ENCODE results near the gene ICAM4.
A peak's percentile ranks its signal among the peaks of the same experiment; 100 is the strongest.
"Not testable (repeated sequence)": the region's sequence is repeated elsewhere in the genome, so short reads cannot be mapped to it uniquely, and the experiment has no call there.

Gene ICAM4

DNA sequence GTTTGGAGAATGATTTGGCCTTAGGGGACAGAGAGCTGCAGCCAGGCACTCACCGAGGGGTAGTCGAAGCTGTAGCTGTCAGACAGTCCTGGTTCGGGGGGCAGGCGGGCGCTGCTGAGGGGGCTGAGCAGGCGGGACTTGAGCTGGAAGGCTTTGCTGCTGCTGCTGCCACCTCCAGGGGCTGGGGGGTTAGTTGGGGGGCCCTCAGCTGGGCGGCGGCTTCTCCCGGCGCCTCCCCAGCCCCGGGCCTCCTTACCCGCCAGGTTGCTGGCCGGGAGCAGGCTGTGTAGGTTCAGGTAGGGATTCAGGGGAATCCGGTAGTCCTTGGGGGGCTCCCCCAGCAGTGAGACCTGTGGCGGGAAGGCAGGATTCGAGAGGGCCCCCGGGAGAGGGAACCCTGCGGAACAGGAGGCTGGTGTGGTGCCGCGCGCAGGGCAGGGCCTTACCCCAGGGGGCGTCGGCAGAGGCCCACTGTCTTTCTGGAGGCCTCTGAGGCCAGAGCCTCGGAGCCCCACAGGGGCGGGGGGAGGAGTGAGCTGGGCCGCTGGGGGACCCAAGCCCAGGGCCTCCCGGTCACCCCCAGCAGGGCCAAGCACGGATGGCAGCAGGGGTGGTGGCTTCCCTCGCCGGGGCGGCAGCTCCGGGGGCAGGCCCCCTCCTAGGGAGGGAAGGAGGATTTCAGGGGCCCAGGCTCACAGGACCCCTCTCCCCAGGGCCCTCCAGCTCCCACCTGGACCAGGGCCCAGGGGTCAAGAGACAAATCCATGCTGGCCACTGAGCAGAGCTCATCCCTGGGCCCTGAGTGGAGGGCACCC is 34.1 kb downstream of the ICAM4 start:
- DNase-seq: no peak

GRCh38 chr19:10321417-10321797 is 34.7 kb downstream of the ICAM4 start:
- DNase-seq: no peak

DNA sequence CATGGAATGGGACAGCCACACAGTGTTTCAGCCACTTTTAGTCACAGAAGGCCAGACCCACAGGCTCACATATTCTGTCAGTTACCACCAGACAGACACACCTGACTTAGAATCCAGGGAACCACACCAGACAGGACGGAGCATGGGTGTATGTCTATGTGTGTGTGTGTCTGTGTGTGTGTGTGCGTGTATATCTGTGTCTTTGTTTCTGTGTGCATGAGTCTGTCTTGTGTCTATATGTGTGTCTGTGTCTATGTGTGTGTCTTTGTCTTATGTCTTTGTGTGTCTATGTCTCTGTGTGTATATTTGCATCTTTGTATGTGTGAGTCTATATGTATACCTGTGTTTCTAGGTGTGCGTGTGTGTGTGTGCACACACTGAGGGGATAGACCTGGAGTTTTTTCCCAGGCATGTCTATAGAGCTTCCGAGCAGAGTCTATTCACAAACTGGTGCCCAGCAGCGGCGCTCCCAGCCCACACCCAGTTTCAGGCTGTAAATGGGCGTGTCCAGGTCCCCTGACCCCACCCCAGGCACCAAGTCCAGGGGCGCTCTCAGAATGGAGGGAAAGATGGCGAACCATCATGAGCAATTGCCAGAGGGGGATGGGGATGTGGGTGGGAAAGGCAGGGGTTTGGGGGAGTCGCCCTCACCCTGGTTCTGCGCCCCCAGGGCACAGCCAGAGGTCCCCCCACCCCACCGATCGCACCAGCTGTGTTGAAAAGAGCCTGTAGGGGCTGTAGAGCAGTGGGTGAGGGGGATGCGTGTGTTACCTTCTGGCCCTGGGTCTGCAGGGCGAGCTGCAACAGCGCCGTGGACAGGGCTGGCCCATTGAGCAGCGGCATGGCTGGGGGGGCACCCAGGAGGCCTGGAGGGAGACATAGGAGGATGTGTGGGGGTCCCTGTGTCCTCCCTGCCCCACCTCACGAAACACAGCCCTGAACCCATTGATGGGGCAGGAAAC is 35.4 kb downstream of the ICAM4 start:
- DNase-seq: no peak

- no peak for DNase-seq
Observed at GRCh38 chr19:10325732-10326131, 39.0 kb downstream of the ICAM4 start.

GRCh38 chr19:10327793-10328192 is 41.0 kb downstream of the ICAM4 start:
- DNase-seq: no peak

GRCh38 chr19:10328558-10329429 is 42.0 kb downstream of the ICAM4 start:
- DNase-seq: no peak

DNA sequence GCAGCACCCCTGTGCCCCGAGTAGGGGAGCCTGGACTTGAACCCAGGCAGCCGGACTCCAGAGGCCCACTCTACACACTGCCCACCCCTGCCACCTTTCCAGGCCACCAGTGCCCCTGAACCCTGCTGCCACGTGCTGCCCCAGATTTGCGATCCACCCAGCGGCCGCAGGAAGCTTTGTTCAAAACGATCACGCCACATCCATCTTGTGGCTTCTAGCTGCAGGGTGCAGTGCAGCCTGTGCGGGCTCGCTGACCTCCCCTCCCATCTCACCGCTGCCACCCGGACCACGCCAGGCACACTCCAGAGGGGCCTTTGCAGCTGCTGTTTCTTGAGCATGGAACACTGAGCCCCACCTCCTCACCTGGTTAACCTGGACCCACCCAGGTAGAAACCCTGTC is 42.8 kb downstream of the ICAM4 start:
- no peak for DNase-seq

DNA sequence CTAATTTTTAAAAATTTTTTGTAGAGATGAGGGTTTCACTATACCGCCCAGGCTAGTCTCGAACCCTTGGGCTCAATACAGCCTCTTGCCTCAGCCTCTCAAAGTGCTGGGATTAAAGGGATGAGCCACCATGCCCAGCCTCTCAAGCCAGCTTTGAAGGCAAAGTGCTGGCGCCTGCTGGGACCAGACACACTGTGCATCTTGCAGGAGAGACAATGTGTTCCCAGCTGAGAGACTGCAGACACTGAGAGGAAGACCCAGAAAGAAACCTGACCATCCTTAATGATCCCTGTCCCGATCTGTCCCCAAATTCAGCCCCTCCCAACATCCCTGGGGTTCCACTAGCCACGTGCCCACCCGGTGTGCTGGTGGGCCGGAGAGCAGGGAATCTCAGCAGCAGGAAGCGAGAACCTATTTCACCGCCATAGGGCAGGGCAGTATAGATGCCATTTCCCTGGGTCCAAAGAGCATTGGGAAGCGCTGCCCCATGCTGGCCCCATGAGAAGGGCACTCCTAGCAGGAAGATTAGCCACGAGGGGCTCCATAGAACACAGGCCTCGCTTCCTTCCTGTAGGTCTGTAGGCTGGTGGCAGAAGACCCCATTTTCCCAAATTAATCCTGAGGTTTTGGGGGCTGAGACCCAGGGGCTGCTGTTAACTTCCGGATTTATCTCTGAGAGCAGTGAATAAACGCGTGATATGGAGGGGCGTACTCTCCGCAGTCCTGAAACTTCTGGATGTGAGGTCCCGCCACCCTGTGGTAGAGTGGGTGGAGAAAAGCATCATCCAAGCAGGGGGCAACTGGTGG is 45.6 kb downstream of the ICAM4 start:
- DNase-seq: no peak

- DNase-seq: peak; percentile 77
Observed at GRCh38 chr19:10332965-10333757, 46.4 kb downstream of the ICAM4 start, which contains the start of gene RAVER1. Gene RAVER1, minus strand, starts transcription at chr19:10333529. Its CDS starts 22 bp downstream, at chr19:10333507.

DNA sequence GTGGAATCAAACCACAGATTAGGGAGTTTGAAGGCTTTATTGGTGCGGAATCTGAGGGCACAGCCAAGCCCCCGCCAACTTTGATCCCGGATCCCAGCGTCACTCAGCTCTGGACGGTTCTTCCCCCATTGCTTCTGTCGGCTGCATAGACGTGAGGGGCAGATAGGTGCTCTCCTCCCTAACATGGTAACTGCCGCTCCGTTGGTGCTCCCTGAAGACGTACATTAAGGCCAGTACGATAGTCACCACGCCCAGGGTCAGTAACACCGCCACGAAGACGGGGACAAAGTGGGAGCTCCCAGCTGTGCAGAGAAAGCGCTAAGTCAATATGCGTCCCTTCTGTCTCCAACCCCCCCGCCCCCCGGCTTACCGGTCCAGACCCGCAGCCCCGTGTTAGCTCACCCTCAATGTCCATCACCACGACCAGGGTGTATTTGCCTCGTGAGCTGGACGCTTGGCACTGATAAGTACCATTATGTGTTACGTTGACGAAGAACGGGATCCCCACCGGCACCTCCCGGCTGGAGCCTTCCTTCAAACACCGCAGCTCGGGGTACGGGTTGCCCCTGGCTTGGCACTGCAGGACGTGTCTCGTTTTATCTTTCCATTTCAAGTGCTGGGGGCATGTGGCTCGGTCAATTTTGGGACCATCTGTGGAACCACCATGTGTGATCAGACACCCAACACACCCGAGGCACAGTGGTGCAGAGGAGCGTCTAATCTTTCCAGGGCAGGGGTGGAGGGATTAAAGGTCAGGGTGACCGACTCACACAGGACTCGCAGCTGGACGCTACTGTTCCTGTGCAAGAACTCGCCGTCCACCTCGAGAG is 47.2 kb downstream of the ICAM4 start:
- DNase-seq: no peak

DNA sequence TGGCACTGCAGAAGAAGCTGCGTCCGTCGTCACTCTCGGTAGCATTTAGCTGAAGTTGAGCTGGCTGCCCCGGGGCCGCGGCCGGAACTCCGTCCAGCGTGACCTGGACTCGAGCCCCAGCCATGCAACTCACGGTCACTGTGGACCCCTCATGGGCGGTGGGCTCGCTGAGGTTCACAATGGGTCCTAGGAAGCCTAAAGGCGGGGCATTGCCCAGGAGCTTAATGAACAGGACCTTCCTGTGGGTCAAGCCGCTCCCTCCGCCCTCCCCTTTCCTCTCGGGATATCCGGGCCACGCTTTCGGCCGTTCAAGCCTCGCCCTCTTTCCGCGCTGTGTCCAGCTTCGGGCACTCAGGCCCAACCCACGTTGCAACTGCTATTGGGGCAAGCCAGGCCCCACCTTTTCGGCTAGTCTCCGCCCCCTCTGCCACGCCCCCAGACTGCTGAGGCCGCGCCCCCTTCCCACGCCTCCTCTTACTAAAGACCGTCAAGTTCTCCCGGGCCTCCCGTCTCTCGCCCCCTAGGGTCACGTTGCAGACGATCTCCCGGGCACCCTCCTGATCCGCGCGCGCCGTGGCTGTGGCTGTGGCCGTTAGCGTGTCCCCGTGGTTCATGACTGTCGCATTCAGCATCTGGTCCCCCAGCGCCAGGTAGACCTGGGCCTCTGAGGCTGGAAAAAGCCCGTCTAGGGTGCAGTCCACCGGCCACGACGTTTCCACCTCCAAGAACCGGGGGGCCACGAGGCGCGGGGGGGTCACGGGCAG is 48.0 kb downstream of the ICAM4 start:
- DNase-seq: no peak

- no peak for DNase-seq
Observed at GRCh38 chr19:10335352-10335985, 48.7 kb downstream of the ICAM4 start.

GRCh38 chr19:10336725-10337124 is 50.0 kb downstream of the ICAM4 start:
- not testable (repeated sequence) for DNase-seq
